GM21447 (cell line): Measurements from ENCODE around the gene CCDC172.

ENCODE experiments used
- ATAC-seq: cut with Tn5 transposase; IDR thresholded peaks from one replicate; pipeline ENCODE4 v1.9.1; 2021; ENCODE audit not compliant: unreplicated experiment

The CCDC172 gene

GRCh38 chr10:116429288-116429977 is 105.2 kb downstream of the CCDC172 start:
- no peak for ATAC-seq
